Nephron (organoid): Measurements from ENCODE around the gene GALNT16.

Experiments used
- H3K27ac Mint-ChIP-seq, 3 experiments: 2 replicates each; pipeline ENCODE4 v1.8.0; 2020; ENCODE audit warnings: mixed read lengths in 3 of 3, mild to moderate bottlenecking in 2 of 3, moderate library complexity in 1 of 3
- H3K27me3 Mint-ChIP-seq: 2 replicates; pipeline ENCODE4 v1.8.0; 2021; ENCODE audit warnings: low read depth, mild to moderate bottlenecking, moderate library complexity, mixed read lengths
- H3K36me3 Mint-ChIP-seq: 2 replicates; pipeline ENCODE4 v1.8.0; 2020; ENCODE audit warnings: low read depth, mixed read lengths
- H3K4me1 Mint-ChIP-seq: 2 replicates; pipeline ENCODE4 v1.8.0; 2020; ENCODE audit warnings: mixed read lengths
- H3K4me3 Mint-ChIP-seq, 3 experiments: 2 replicates each; pipeline ENCODE4 v1.8.0; 2020; ENCODE audit warnings: mild to moderate bottlenecking in 3 of 3, mixed read lengths in 3 of 3, moderate library complexity in 2 of 3
- H3K9me3 Mint-ChIP-seq: 2 replicates; pipeline ENCODE4 v1.8.0; 2020; ENCODE audit warnings: mixed read lengths
- CTCF ChIP-seq, 3 experiments: fragments of 200-600 bp; sonication (generic); IDR thresholded peaks; one replicate each; pipeline ENCODE4 v1.5.0; 2021; ENCODE audit warnings: antibody characterized with exemption in 3 of 3; ENCODE audit not compliant: unreplicated experiment in 3 of 3

GALNT16 gene

GRCh38 chr14:69401841-69402240 is 141.9 kb downstream of the GALNT16 start:
- H3K36me3 Mint-ChIP-seq, result peaks cover 17% of the 10 kb centered on the region
- TF ChIP-seq CTCF (IDR thresholded peaks at IDR 0.05; ENCODE audit: unreplicated experiment in 3 of 3), result no peak
- H3K9me3 Mint-ChIP-seq, result no peaks in the 10 kb centered on the region
- no peak overlapping the region for H3K27ac Mint-ChIP-seq
- peak overlapping the region in 2 of 3 experiments; percentile 37 to 43 for H3K4me3 Mint-ChIP-seq
- H3K27me3 Mint-ChIP-seq, result no peaks in the 10 kb centered on the region
- peaks cover 41% of the 10 kb centered on the region for H3K4me1 Mint-ChIP-seq

- Mint-ChIP-seq H3K4me1 (peaks cover 31% of the 10 kb centered on the region), H3K27ac (no peak overlapping the region), H3K27me3 (no peaks in the 10 kb centered on the region), H3K36me3 (peaks cover 17% of the 10 kb centered on the region), H3K4me3 (no peak overlapping the region), H3K9me3 (no peaks in the 10 kb centered on the region)
- no peak for TF ChIP-seq CTCF (IDR thresholded peaks at IDR 0.05; ENCODE audit: unreplicated experiment in 3 of 3)
Measured at GRCh38 chr14:69404478-69404877, 144.5 kb downstream of the GALNT16 start.

- H3K9me3 Mint-ChIP-seq, result no peaks in the 10 kb centered on the region
- peaks cover 17% of the 10 kb centered on the region for H3K36me3 Mint-ChIP-seq
- no peak overlapping the region for H3K27ac Mint-ChIP-seq
- no peak for TF ChIP-seq CTCF (IDR thresholded peaks at IDR 0.05; ENCODE audit: unreplicated experiment in 3 of 3)
- H3K27me3 Mint-ChIP-seq, result no peaks in the 10 kb centered on the region
- H3K4me3 Mint-ChIP-seq, result no peak overlapping the region
- H3K4me1 Mint-ChIP-seq, result peaks cover 27% of the 10 kb centered on the region
Measured at GRCh38 chr14:69404883-69405282, 144.9 kb downstream of the GALNT16 start.

- Mint-ChIP-seq H3K27me3 (no peaks in the 10 kb centered on the region), H3K4me3 (no peak overlapping the region), H3K36me3 (peaks cover 14% of the 10 kb centered on the region), H3K27ac (no peak overlapping the region), H3K4me1 (peaks cover 18% of the 10 kb centered on the region), H3K9me3 (no peaks in the 10 kb centered on the region)
- TF ChIP-seq CTCF (IDR thresholded peaks at IDR 0.05; ENCODE audit: unreplicated experiment in 3 of 3), result no peak
Measured at GRCh38 chr14:69405762-69406161, 145.8 kb downstream of the GALNT16 start.
